Osteoblast (primary cell): Measurements from ENCODE around the gene ING2. TPM values are rescaled to one million over a fixed set of nuclear protein-coding genes. Genes with fewer than 3 reads are reported as not detected.

Experiments
- DNase-seq: peaks from one replicate; pipeline ENCODE4 v3.0.0; 2011; ENCODE audit warnings: low spot score, mixed read lengths; ENCODE audit not compliant: insufficient read length; ENCODE audit errors: missing footprints
- H2AFZ ChIP-seq: 2 replicates; pipeline ENCODE4 v1.6.0; 2011; ENCODE audit warnings: mild to moderate bottlenecking, low read length
- H3K27ac ChIP-seq: 2 replicates; pipeline ENCODE4 v1.5.1; 2011; ENCODE audit warnings: mild to moderate bottlenecking, low read depth, low read length, moderate library complexity
- H3K27me3 ChIP-seq: 2 replicates; pipeline ENCODE4 v1.6.0; 2012; ENCODE audit warnings: mild to moderate bottlenecking, control low read depth, inconsistent platforms, low read length, moderate library complexity; ENCODE audit not compliant: insufficient read depth
- H3K36me3 ChIP-seq: 2 replicates; pipeline ENCODE4 v1.5.1; 2011; ENCODE audit warnings: mild to moderate bottlenecking, low read length, control low read depth, moderate library complexity; ENCODE audit not compliant: insufficient read depth
- H3K4me1 ChIP-seq: 2 replicates; pipeline ENCODE4 v1.5.1; 2011; ENCODE audit warnings: mild to moderate bottlenecking, low read length, control low read depth, moderate library complexity; ENCODE audit not compliant: insufficient read depth
- H3K4me2 ChIP-seq: 2 replicates; pipeline ENCODE4 v1.6.0; 2011; ENCODE audit warnings: mild to moderate bottlenecking, low read length; ENCODE audit not compliant: insufficient read depth
- H3K4me3 ChIP-seq: fragments of 200-600 bp; sonication (generic); 3 replicates; pipeline ENCODE4 v1.5.1; 2012; ENCODE audit warnings: mild to moderate bottlenecking, low read length, inconsistent platforms; ENCODE audit not compliant: insufficient read depth
- H3K79me2 ChIP-seq: 2 replicates; pipeline ENCODE4 v1.6.0; 2012; ENCODE audit warnings: mild to moderate bottlenecking, low read length, control low read depth, inconsistent platforms; ENCODE audit not compliant: insufficient read depth
- H3K9me3 ChIP-seq: 2 replicates; pipeline ENCODE4 v1.5.1; 2011; ENCODE audit warnings: low read depth, low read length, control low read depth
- H4K20me1 ChIP-seq: 2 replicates; pipeline ENCODE4 v1.6.0; 2012; ENCODE audit warnings: mild to moderate bottlenecking, low read length, control low read depth; ENCODE audit not compliant: insufficient read depth
- total RNA-seq: library from RNA; depleted of rRNA; stranded (reverse); fragments of >200 nt; gene quantifications from 2 replicates; pipeline ENCODE4 v1.2.3, GENCODE V29; 2012
- TF ChIP-seq, protein P1 (sequence below): IDR thresholded peaks from 2 replicates; pipeline ENCODE4 v1.5.1; 2011; ENCODE audit warnings: mild to moderate bottlenecking, low read depth, low read length, moderate library complexity; ENCODE audit errors: extremely low read depth

The ING2 gene
- total RNA-seq, 1 donor: 6.2 TPM

DNA sequence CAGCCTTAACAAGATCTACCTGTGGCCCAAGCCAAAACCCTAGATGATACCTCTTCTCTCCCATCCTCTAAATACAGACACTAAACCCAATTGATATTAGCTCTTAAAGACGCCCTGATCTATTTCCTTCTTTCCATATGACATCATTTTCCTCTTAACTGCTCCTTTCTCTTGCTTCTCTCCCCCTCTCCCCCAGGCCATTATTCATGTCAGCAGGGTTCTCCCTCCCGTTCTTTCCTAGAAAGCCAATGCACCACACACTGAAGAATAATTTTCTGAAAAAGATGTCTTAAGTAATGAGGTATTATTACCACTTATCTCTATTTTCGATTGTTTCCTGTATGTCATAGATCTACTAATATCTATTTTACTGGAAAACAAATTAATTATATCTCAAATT, 9.7 kb upstream of the ING2 start:
- no peaks in the 10 kb centered on the region for H3K9me3 ChIP-seq
- H3K4me1 ChIP-seq: no peaks in the 10 kb centered on the region

DNA sequence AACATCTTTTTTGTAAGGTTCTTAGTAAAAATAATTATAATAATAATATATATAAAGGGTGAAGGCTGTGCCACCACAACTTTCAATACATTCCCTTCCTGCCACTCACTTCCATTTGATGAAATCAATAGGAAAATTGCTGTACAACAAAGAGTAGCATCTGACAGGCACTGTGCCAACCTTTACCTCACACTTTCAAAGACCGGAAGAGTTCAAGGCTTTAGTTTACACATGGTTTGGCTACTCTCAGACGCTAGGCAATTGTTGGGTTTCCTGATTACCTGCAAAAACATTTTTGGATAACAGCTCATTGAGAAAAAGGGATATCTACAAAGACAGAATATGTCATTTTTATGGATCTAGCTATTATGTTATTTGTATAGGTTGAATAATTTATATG, 5.5 kb upstream of the ING2 start:
- Histone ChIP-seq H3K36me3 (no peaks in the 10 kb centered on the region), H4K20me1 (no peaks in the 10 kb centered on the region), H3K9me3 (no peaks in the 10 kb centered on the region), H3K79me2 (peaks cover 14% of the 10 kb centered on the region), H3K27ac (no peak overlapping the region), H3K27me3 (no peaks in the 10 kb centered on the region), H3K4me2 (no peak overlapping the region), H2AFZ (no peak overlapping the region), H3K4me1 (peaks cover 4% of the 10 kb centered on the region), H3K4me3 (no peak overlapping the region)
- no peak for DNase-seq
- TF ChIP-seq, protein P1, sequence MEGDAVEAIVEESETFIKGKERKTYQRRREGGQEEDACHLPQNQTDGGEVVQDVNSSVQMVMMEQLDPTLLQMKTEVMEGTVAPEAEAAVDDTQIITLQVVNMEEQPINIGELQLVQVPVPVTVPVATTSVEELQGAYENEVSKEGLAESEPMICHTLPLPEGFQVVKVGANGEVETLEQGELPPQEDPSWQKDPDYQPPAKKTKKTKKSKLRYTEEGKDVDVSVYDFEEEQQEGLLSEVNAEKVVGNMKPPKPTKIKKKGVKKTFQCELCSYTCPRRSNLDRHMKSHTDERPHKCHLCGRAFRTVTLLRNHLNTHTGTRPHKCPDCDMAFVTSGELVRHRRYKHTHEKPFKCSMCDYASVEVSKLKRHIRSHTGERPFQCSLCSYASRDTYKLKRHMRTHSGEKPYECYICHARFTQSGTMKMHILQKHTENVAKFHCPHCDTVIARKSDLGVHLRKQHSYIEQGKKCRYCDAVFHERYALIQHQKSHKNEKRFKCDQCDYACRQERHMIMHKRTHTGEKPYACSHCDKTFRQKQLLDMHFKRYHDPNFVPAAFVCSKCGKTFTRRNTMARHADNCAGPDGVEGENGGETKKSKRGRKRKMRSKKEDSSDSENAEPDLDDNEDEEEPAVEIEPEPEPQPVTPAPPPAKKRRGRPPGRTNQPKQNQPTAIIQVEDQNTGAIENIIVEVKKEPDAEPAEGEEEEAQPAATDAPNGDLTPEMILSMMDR: no peak

More for the DNA sequence above, 9.7 kb upstream of the ING2 start:
- DNase-seq: no peak
- Histone ChIP-seq H3K4me3 (no peak overlapping the region), H3K4me2 (no peak overlapping the region), H2AFZ (no peak overlapping the region), H4K20me1 (no peaks in the 10 kb centered on the region), H3K27me3 (no peaks in the 10 kb centered on the region), H3K79me2 (no peaks in the 10 kb centered on the region), H3K36me3 (no peaks in the 10 kb centered on the region), H3K27ac (no peak overlapping the region)
- TF ChIP-seq, protein P1: no peak

DNA sequence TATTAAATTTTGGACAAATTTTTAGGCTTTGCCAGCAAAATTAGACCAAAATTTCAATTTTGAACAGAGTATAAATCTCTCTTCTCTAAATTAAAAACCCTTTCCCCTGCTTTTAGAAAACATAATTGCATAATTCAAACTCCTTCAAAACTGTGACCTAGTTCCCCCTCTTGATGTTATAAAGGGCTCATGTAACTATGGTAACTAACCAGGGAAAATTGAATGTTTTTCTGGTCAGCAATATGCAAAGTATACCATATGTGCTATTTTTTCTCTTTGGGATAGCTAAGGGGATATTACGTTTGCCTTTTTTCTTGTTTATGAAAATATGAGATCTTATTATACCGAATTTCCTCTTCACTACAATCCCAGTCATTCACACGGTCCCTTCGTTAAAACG, 5.1 kb upstream of the ING2 start:
- Histone ChIP-seq H3K4me3 (no peak overlapping the region), H3K27ac (no peak overlapping the region), H2AFZ (no peak overlapping the region), H3K4me1 (peaks cover 4% of the 10 kb centered on the region), H3K79me2 (peaks cover 14% of the 10 kb centered on the region), H3K36me3 (no peaks in the 10 kb centered on the region), H3K4me2 (no peak overlapping the region), H3K9me3 (no peaks in the 10 kb centered on the region), H4K20me1 (no peaks in the 10 kb centered on the region), H3K27me3 (no peaks in the 10 kb centered on the region)
- DNase-seq: no peak
- TF ChIP-seq, protein P1: no peak

DNA sequence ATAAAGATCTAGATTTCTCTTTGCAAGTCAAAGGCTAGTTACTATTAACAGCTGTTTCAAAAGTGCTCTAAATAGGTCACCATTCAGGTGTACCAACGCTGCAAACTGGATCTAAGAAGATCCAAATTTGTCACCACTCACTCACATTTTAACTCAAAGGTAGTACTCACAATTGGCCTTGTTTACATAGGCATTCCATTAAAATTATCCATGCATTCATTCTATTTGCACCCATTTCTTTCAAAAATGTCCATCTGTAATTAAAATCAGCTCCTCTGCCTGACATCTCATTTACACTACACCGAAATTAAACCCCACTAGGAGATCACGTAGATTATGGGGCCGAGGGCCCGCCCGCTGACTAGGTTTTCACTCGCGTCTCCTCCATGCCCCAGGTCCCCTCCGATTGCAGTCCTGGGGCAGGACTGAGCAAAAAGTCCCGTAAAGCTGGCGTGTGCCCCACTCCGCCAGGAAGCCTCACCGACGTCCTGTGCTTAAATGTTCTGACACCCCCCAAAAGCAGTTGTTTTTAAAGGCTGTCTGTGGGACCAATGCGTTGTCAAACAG, 1.3 kb upstream of the ING2 start:
- H3K36me3 ChIP-seq: no peaks in the 10 kb centered on the region
- H3K79me2 ChIP-seq: peaks cover 45% of the 10 kb centered on the region
- H3K4me3 ChIP-seq: peak overlapping the region; percentile 90
- H4K20me1 ChIP-seq: peaks cover 2% of the 10 kb centered on the region
- peak overlapping the region; percentile 79 for H3K27ac ChIP-seq
- peaks cover 9% of the 10 kb centered on the region for H3K4me1 ChIP-seq
- H3K27me3 ChIP-seq: no peaks in the 10 kb centered on the region
- peak overlapping the region; percentile 91 for H3K4me2 ChIP-seq
- H3K9me3 ChIP-seq: no peaks in the 10 kb centered on the region
- peak; percentile 81 for DNase-seq
- peak overlapping the region; percentile 98 for H2AFZ ChIP-seq
- TF ChIP-seq, protein P1: no peak
